Muscle of back (tissue), 11 donors: ENCODE data around the gene RAI1. TPM values are rescaled to one million over a fixed set of nuclear protein-coding genes. Genes with fewer than 3 reads are reported as not detected.

Experiments used
- DNase-seq, 3 donors: peaks; one replicate each; pipeline versions ENCODE4 v3.0.0 to v3.0.0-alpha.2; 2013
- polyA plus RNA-seq, 10 donors: library from polyadenylated mRNA; unstranded; fragments of 120-200 nt; gene quantifications; one replicate each; pipeline ENCODE4 v1.2.1, GENCODE V29; 2013; ENCODE audit not compliant: insufficient read length in 10 of 10

Gene RAI1
- polyA plus RNA-seq, 10 donors, result 12.5 to 23.4 (median 16.7) TPM

DNA sequence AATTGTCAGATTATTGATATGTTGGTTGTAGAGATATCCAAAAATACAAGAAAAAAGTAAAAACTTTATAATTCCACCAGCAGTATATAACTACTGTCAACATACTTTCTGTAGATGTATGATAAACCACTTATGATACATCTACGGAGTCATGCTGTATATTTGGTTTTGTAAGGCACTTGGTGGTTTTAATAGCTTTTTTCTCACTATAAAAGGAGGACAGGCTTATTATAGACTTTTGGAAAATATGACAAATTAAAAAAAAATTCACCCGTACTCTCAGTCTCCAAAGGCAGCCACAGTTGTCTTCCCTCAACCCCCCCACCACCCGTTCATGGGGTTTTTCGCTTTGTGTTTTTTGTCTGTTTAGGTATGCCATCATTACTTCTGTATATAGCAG is 14.8 kb downstream of the RAI1 start:
- DNase-seq, result no peak

DNA sequence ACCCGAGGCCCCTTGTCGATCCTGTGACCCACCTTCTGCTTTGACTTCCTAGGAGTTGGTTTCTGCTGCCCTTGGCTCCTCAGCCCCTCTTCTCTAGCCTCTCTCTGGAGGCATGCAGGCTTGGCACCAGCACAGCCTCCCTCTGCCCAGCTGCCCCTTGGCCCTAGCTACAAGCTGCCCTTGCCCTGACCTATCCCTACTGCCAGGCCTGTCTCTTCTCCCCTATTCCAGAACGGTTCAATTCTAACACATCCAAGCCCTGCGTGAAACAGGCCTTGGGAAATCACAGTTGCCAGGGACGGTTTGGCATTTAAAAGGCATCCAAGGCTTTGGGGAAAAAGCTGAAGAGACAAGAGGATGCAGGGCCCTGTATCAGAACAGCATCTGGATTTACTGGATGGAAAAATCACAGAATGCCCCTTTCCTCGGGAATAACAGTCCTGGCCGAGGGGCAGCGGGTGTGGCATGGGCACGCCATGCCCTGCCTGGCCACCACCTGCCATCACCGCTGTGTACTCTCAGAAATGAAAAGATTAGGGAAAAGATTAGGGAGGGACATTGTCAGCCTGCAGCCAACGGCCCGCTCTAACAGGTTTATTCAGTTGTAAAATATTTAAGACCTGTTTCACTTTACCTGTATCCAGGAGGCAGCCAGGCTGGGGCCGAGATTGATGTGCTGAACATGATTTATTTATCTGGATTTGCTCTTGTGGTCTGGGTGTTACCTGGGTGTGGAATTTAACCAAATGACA is 15.8 kb downstream of the RAI1 start:
- no peak for DNase-seq

DNA sequence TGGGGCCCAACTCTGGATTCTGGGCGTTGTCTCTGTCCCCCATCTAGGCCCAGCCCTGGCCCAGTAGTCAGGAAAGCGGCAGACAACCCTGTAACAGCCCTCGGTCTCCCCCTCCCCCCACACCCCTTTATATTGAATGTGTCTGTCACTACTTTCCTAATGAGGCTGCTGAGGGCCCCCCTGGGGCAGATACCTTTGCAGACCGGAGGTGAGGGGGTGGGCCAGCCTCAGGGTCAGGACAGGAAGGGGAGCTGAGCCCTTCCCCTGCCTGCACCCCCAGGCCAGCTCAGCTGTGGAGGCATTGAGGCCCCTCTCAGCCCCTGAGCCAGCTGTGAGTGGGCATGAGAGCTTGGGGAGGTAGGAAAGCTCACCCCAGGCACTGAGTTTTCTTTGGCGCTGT is 17.1 kb downstream of the RAI1 start:
- DNase-seq, result no peak

DNA sequence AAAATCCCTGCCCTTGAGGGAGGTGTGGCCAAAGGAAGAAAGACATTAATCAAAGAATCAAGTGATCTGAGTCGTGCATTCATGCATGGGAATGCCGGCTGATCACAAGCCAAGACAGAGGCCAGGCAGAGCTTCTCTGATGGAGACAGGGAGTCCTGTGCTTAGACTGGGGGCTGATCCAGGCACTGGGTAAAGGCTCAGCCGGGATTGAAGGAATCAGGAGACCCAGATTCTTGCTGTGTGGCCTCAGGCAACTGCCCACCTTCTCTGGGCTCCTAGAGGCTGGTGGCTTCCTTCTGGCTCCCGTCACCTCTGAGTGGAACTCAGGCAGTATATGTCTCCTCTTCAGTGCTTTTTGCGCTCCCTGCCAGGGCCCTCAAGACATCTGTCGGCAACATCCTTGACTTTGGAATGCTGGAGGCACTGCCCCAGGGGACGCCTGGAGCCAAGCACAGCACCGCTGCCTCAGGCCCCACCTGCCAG is 17.7 kb downstream of the RAI1 start:
- DNase-seq, result no peak

DNA sequence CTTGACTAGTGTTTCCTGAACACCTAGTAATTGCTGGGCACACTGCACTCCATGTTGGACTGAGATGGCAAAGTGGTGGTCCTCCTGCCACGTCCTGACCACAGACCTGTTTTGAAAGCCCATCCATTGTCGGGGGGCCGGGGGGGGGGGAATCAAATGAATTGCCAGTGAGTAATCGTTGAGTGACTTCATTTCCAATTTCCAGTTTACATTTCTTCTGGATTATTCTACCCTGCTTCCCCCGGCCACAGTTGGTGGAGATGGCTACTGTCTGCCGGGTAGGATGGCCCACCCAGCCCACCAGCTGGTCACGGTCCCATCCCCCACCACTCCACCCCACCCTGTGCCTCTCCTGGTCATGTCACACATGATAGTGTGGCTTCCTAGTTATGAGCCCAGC is 18.2 kb downstream of the RAI1 start:
- DNase-seq, result no peak

DNA sequence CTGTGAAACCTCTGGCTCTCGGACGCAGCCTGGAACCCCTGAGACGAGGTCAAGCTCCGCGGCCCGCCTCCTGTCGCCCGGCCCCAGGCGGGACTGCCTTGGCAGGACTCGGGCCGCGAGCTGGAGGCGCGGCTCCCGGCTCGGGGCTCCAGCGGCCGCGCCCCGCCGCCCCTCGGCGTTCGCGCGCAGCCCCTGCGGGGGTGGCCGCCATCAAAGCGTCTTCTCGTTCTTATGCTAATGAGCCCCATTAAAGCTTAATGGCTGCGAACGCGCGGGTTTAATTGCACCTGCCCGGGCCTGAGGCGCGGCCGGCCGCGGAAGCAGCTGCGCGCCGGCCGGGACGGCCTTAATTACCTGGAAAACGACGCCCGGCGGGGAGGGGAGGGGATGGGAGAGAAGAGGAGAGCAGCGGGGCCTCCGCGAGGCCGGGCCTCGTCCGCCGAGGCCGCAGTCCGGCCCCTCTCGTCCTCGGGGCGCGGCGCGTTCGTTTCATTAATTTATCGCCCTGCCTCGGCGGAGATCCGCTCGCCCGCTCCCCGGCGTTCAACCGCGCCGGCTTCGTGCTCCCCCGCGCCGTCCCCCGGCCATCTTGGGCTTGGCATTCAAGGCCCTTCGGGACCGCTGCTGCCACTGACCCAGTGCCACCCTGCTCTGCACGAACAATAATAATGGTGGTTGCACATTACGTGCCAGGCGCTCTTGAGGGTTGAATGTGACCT is 19.2 kb downstream of the RAI1 start:
- DNase-seq, result peak in 1 of 3 donors; percentile 60

- DNase-seq, result no peak
Measured at GRCh38 chr17:17701112-17701511, 19.9 kb downstream of the RAI1 start.

- DNase-seq, result no peak
Measured at GRCh38 chr17:17701658-17702057, 20.4 kb downstream of the RAI1 start.

- DNase-seq, result no peak
Measured at GRCh38 chr17:17702449-17703139, 21.3 kb downstream of the RAI1 start.

GRCh38 chr17:17703140-17703919 is 22.1 kb downstream of the RAI1 start:
- peak in 2 of 3 donors; percentile 73 to 89 for DNase-seq

DNA sequence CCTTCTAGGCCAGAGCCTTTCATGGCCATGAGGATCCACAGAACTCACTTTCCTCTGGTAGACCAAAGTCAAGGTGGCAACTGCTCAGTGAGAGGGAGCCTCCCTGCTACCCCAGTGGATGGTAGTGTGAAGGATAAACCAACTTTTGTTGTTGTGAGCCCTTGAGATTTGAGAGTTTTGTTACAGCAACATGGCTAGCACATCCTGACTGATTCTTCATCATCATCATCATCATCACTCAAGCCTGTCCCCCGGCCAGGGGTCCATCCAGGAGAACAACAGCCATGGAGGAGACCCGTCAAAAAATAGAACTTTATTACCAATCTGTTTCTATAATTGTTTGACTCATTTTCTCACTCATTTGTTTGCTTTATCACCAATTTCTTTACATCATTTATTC is 23.7 kb downstream of the RAI1 start:
- DNase-seq, result no peak

- DNase-seq, result no peak
Measured at GRCh38 chr17:17706140-17707060, 25.1 kb downstream of the RAI1 start.

DNA sequence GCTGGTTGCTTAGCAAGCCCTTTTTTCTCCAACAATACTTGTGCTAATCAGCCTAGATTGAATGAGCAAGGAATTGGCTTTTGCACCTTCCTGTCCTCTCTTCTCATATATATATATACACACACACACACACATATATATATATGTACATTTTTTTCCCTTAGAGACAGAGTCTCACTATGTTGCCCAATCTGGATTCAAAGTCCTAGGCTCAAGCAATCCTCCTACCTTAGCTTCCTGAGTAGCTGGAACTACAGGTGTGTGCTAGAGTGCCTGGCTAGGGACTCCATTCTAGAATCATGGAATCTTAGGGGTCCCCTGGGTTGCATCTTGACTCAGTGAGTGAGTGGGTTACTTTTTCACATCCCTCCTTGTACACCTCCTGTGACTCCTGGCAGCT is 27.0 kb downstream of the RAI1 start:
- DNase-seq, result no peak

DNA sequence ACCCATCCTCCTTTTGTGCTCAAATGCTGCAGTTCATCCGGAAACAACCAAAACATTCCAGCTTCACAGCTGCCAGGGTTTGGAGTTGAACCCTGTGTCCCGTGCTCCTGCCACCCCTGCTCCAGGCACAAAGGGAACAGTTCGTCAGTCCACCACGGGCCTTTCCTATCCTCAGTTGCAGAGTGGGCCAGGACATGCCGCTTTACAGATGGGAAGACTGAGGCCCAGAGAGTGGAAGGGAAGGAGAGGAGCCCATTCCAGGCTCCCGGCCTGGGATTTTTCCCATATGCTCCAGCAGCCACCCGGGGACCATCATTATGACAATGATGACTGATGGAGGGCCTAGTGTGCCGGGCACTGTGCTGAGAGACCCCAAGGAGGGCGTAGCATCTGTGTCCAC is 27.6 kb downstream of the RAI1 start:
- no peak for DNase-seq

- no peak for DNase-seq
Measured at GRCh38 chr17:17709815-17710321, 28.6 kb downstream of the RAI1 start.

- DNase-seq, result no peak
Measured at GRCh38 chr17:17710355-17710727, 29.1 kb downstream of the RAI1 start.

- peak in 1 of 3 donors; percentile 81 for DNase-seq
Measured at GRCh38 chr17:17710728-17711541, 29.7 kb downstream of the RAI1 start.

- no peak for DNase-seq
Measured at GRCh38 chr17:17711641-17712162, 30.4 kb downstream of the RAI1 start.

GRCh38 chr17:17712268-17712924 is 31.1 kb downstream of the RAI1 start:
- DNase-seq, result no peak
